H9 (cell line): ENCODE data around the gene PDE2A. TPM values are rescaled to one million over a fixed set of nuclear protein-coding genes. Genes with fewer than 3 reads are reported as not detected.

Source experiments
- DNase-seq: peaks from one replicate; pipeline ENCODE4 v3.0.0-alpha.2; 2017
- H2AFZ ChIP-seq: one replicate; pipeline ENCODE4 v1.6.1; 2013; ENCODE audit warnings: mild to moderate bottlenecking, low read length, control low read depth, moderate library complexity
- H2AK5ac ChIP-seq: 2 replicates; pipeline ENCODE4 v1.6.1; 2013; ENCODE audit warnings: low read length, control low read depth, mixed read lengths; ENCODE audit not compliant: insufficient read length
- H2BK120ac ChIP-seq: one replicate; pipeline ENCODE4 v1.6.1; 2013; ENCODE audit warnings: low read depth, mild to moderate bottlenecking, low read length, control low read depth, inconsistent platforms; ENCODE audit not compliant: poor library complexity, severe bottlenecking
- H2BK12ac ChIP-seq: 2 replicates; pipeline ENCODE4 v1.6.1; 2013; ENCODE audit warnings: low read length, control low read depth, mixed read lengths, low read depth; ENCODE audit not compliant: insufficient read length
- H2BK15ac ChIP-seq: 2 replicates; pipeline ENCODE4 v1.6.1; 2013; ENCODE audit warnings: low read depth, low read length, control low read depth
- H2BK20ac ChIP-seq: one replicate; pipeline ENCODE4 v1.6.1; 2013; ENCODE audit warnings: low read depth, mild to moderate bottlenecking, low read length, control low read depth, inconsistent platforms; ENCODE audit not compliant: poor library complexity, severe bottlenecking
- H2BK5ac ChIP-seq: 2 replicates; pipeline ENCODE4 v1.6.1; 2013; ENCODE audit warnings: low read length, control low read depth, mixed read lengths; ENCODE audit not compliant: insufficient read length
- H3K14ac ChIP-seq: 2 replicates; pipeline ENCODE4 v1.6.1; 2013; ENCODE audit warnings: low read length, control low read depth; ENCODE audit not compliant: insufficient read depth
- H3K18ac ChIP-seq: 2 replicates; pipeline ENCODE4 v1.6.1; 2013; ENCODE audit warnings: low read depth, mild to moderate bottlenecking, mixed read lengths, low read length, control low read depth; ENCODE audit not compliant: insufficient read length
- H3K23ac ChIP-seq: 2 replicates; pipeline ENCODE4 v1.6.1; 2013; ENCODE audit warnings: low read length, control low read depth, mixed read lengths, low read depth; ENCODE audit not compliant: insufficient read length
- H3K23me2 ChIP-seq: 2 replicates; pipeline ENCODE4 v1.6.1; 2013; ENCODE audit warnings: low read depth, mild to moderate bottlenecking, mixed read lengths, low read length, control low read depth; ENCODE audit not compliant: insufficient read length, poor library complexity, severe bottlenecking
- H3K27ac ChIP-seq: 2 replicates; pipeline ENCODE4 v1.5.1; 2013; ENCODE audit warnings: low read length, control low read depth, mixed read lengths, low read depth; ENCODE audit not compliant: insufficient read length
- H3K27me3 ChIP-seq: 2 replicates; pipeline ENCODE4 v1.6.1; 2013; ENCODE audit warnings: low read length, control low read depth, inconsistent platforms; ENCODE audit not compliant: insufficient read depth
- H3K4ac ChIP-seq: 2 replicates; pipeline ENCODE4 v1.6.1; 2013; ENCODE audit warnings: low read depth, mild to moderate bottlenecking, control low read depth, inconsistent platforms, low read length, moderate library complexity
- H3K4me1 ChIP-seq: 2 replicates; pipeline ENCODE4 v1.6.1; 2013; ENCODE audit warnings: low read length, control low read depth, inconsistent platforms; ENCODE audit not compliant: insufficient read depth
- H3K4me2 ChIP-seq: 2 replicates; pipeline ENCODE4 v1.6.1; 2013; ENCODE audit warnings: low read length, control low read depth, mixed read lengths; ENCODE audit not compliant: insufficient read length, insufficient read depth
- H3K56ac ChIP-seq: 2 replicates; pipeline ENCODE4 v1.6.1; 2013; ENCODE audit warnings: low read depth, mild to moderate bottlenecking, mixed read lengths, low read length, control low read depth; ENCODE audit not compliant: insufficient read length
- H3K79me1 ChIP-seq: 2 replicates; pipeline ENCODE4 v1.6.1; 2013; ENCODE audit warnings: low read depth, mild to moderate bottlenecking, moderate library complexity, low read length, control low read depth, inconsistent platforms; ENCODE audit not compliant: insufficient read depth, poor library complexity, severe bottlenecking
- H3K79me2 ChIP-seq: 2 replicates; pipeline ENCODE4 v1.6.1; 2013; ENCODE audit warnings: low read length, control low read depth, inconsistent platforms; ENCODE audit not compliant: insufficient read depth
- H3K9ac ChIP-seq: 2 replicates; pipeline ENCODE4 v1.6.1; 2013; ENCODE audit warnings: low read length, control low read depth, mixed read lengths; ENCODE audit not compliant: insufficient read length; ENCODE audit errors: extremely low read depth
- H3K9me3 ChIP-seq: one replicate; pipeline ENCODE4 v1.6.1; 2013; ENCODE audit warnings: low read depth, low read length, inconsistent platforms; ENCODE audit not compliant: control insufficient read depth
- H3T11ph ChIP-seq: one replicate; pipeline ENCODE4 v1.6.1; 2013; ENCODE audit warnings: mild to moderate bottlenecking, low read length, control low read depth, inconsistent platforms
- H4K20me1 ChIP-seq: one replicate; pipeline ENCODE4 v1.6.1; 2013; ENCODE audit not compliant: control insufficient read depth, insufficient read length, insufficient read depth
- H4K5ac ChIP-seq: 2 replicates; pipeline ENCODE4 v1.6.1; 2013; ENCODE audit warnings: low read depth, mild to moderate bottlenecking, mixed read lengths, low read length, control low read depth; ENCODE audit not compliant: insufficient read length
- H4K8ac ChIP-seq: replicated peaks from 2 replicates; pipeline ENCODE4 v1.6.1; 2013; ENCODE audit warnings: low read length, control low read depth, mixed read lengths, low read depth; ENCODE audit not compliant: insufficient read length
- H4K91ac ChIP-seq: 2 replicates; pipeline ENCODE4 v1.6.1; 2013; ENCODE audit warnings: low read depth, mild to moderate bottlenecking, moderate library complexity, mixed read lengths, low read length, control low read depth; ENCODE audit not compliant: insufficient read length
- H3K27ac Mint-ChIP-seq, 3 experiments: 2 replicates in 2 of 3; 3 replicates in 1 of 3; pipeline ENCODE4 v1.8.0; 2020 to 2021; ENCODE audit warnings: mixed read lengths in 3 of 3, mild to moderate bottlenecking in 1 of 3, moderate library complexity in 1 of 3
- H3K27me3 Mint-ChIP-seq: 2 replicates; pipeline ENCODE4 v1.8.0; 2021; ENCODE audit warnings: low read depth, mild to moderate bottlenecking, moderate library complexity, mixed read lengths
- H3K36me3 Mint-ChIP-seq, 3 experiments: 2 replicates in 2 of 3; 3 replicates in 1 of 3; pipeline ENCODE4 v1.8.0; 2020 to 2021; ENCODE audit warnings: low read depth in 3 of 3, mixed read lengths in 3 of 3; ENCODE audit not compliant: insufficient read depth in 1 of 3
- H3K4me1 Mint-ChIP-seq, 2 experiments: 2 replicates each; pipeline ENCODE4 v1.8.0; 2020; ENCODE audit warnings: mixed read lengths in 2 of 2
- H3K4me3 Mint-ChIP-seq, 2 experiments: 2 replicates in 1 of 2; 3 replicates in 1 of 2; pipeline ENCODE4 v1.8.0; 2020 to 2021; ENCODE audit warnings: mild to moderate bottlenecking in 2 of 2, mixed read lengths in 2 of 2, moderate library complexity in 1 of 2
- H3K9me3 Mint-ChIP-seq, 2 experiments: 2 replicates in 1 of 2; 3 replicates in 1 of 2; pipeline ENCODE4 v1.8.0; 2020; ENCODE audit warnings: mild to moderate bottlenecking in 2 of 2, mixed read lengths in 2 of 2, moderate library complexity in 1 of 2
- WGBS: extraction: QIAGEN DNeasy Blood & Tissue Kit; methylation state at CpG from one replicate; pipeline ENCODE4 v1.1.7; 2013; ENCODE audit warnings: missing lambda C conversion rate, low lambda C conversion rate, mixed read lengths; ENCODE audit not compliant: insufficient read length; ENCODE audit errors: extremely low coverage; 5-methylcytosine and 5-hydroxymethylcytosine counted together
- total RNA-seq: library from RNA; stranded (reverse); gene quantifications from 2 replicates; pipeline ENCODE4 v1.2.1, GENCODE V29; 2021
- TF ChIP-seq, protein P1 (sequence below): fragments of 200-600 bp; sonication (generic); conservative IDR thresholded peaks from 3 replicates; pipeline ENCODE4 v1.8.0; 2021; ENCODE audit warnings: antibody characterized with exemption, mild to moderate bottlenecking

PDE2A gene
- total RNA-seq, 1 experiment from 2014 or later: 3.4 TPM

DNA sequence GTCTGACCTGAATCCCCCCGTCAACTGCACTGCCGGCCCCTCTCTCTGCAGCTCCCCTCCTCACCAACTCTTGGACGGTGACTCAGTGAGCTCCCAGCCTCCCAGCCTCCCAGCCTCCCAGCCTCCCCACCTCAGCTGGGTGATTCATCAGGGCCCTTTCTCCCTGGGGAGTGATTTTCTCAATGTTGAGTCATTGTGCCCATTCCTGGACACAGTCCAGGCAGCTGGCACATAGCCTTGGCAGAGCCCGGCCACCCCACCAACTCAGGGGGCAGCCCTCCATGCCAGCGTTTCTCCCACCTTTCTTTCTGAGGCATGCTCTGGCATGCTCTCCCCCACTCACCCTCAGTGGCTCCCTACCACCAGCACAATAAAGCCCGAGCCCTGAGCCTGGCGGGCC lies 30.7 kb downstream of the PDE2A start:
- no peak overlapping the region for H2AK5ac ChIP-seq
- no peak overlapping the region for H2BK5ac ChIP-seq
- no peak for DNase-seq
- H4K20me1 ChIP-seq: no peaks in the 10 kb centered on the region
- H3K27ac Mint-ChIP-seq: no peak overlapping the region
- H2AFZ ChIP-seq: no peak overlapping the region
- no peaks in the 10 kb centered on the region for H3K4me1 ChIP-seq
- H2BK12ac ChIP-seq: no peak overlapping the region
- H3K23me2 ChIP-seq: peaks cover 11% of the 10 kb centered on the region
- TF ChIP-seq, protein P1, sequence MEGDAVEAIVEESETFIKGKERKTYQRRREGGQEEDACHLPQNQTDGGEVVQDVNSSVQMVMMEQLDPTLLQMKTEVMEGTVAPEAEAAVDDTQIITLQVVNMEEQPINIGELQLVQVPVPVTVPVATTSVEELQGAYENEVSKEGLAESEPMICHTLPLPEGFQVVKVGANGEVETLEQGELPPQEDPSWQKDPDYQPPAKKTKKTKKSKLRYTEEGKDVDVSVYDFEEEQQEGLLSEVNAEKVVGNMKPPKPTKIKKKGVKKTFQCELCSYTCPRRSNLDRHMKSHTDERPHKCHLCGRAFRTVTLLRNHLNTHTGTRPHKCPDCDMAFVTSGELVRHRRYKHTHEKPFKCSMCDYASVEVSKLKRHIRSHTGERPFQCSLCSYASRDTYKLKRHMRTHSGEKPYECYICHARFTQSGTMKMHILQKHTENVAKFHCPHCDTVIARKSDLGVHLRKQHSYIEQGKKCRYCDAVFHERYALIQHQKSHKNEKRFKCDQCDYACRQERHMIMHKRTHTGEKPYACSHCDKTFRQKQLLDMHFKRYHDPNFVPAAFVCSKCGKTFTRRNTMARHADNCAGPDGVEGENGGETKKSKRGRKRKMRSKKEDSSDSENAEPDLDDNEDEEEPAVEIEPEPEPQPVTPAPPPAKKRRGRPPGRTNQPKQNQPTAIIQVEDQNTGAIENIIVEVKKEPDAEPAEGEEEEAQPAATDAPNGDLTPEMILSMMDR: no peak
- H4K5ac ChIP-seq: no peak overlapping the region
- peaks cover 23% of the 10 kb centered on the region; the same call in 1 of the 2 replicates for H3K27me3 ChIP-seq
- H3K4ac ChIP-seq: no peak overlapping the region
- no peaks in the 10 kb centered on the region for H3K36me3 Mint-ChIP-seq
- no peak overlapping the region for H3K18ac ChIP-seq
- H3T11ph ChIP-seq: no peak overlapping the region
- H3K4me1 Mint-ChIP-seq: no peaks in the 10 kb centered on the region; a peak in 1 of 4 replicates
- H3K9ac ChIP-seq: no peak overlapping the region
- H3K79me2 ChIP-seq: no peaks in the 10 kb centered on the region
- no peak overlapping the region for H3K56ac ChIP-seq
- H4K91ac ChIP-seq: no peak overlapping the region
- peak overlapping the region; percentile 17 to 64; a peak in 4 of 5 replicates for H3K4me3 Mint-ChIP-seq
- H3K4me2 ChIP-seq: peak overlapping the region; percentile 46
- peaks cover 32% of the 10 kb centered on the region for H3K27me3 Mint-ChIP-seq
- no peaks in the 10 kb centered on the region for H3K9me3 ChIP-seq
- no peak overlapping the region for H4K8ac ChIP-seq
- H3K27ac ChIP-seq: no peak overlapping the region
- no peak overlapping the region for H2BK20ac ChIP-seq
- H3K23ac ChIP-seq: no peak overlapping the region
- H3K79me1 ChIP-seq: no peaks in the 10 kb centered on the region
- no peak overlapping the region for H2BK120ac ChIP-seq
- H3K9me3 Mint-ChIP-seq: no peaks in the 10 kb centered on the region
- no peak overlapping the region for H2BK15ac ChIP-seq
- no CpG with 5 or more reads among the region's 7 CpGs for WGBS
- no peak overlapping the region; the same call in 1 of the 2 replicates for H3K14ac ChIP-seq
